HepG2 (cell line): ENCODE results near the gene MTFR1L.

Source experiments
- MAFG ChIP-seq: sonication (generic); formaldehyde crosslinking; IDR thresholded peaks from 2 replicates; pipeline ENCODE4 v1.5.1; 2020; ENCODE audit warnings: mild to moderate bottlenecking, missing genetic modification reagents
- TGIF2 ChIP-seq: IDR thresholded peaks from 2 replicates; pipeline ENCODE4 v1.6.1; 2016; ENCODE audit warnings: control low read depth, missing compliant biosample characterization
- ZHX1 ChIP-seq: sonication (generic); formaldehyde crosslinking; IDR thresholded peaks from 2 replicates; pipeline ENCODE4 v1.8.1; 2022; ENCODE audit warnings: low read depth, mild to moderate bottlenecking, missing genetic modification reagents
- ZNF350 ChIP-seq: sonication (generic); formaldehyde crosslinking; IDR thresholded peaks from 2 replicates; pipeline ENCODE4 v1.4.0; 2020; ENCODE audit warnings: mild to moderate bottlenecking, low read depth, missing genetic modification reagents, borderline replicate concordance
- ZSCAN29 ChIP-seq: sonication (generic); formaldehyde crosslinking; conservative IDR thresholded peaks from 2 replicates; pipeline ENCODE4 v1.4.0; 2020; ENCODE audit warnings: mild to moderate bottlenecking, missing genetic modification reagents

- TF ChIP-seq ZHX1 (CRISPR knock-in tag) (no peak), ZNF350 (CRISPR knock-in tag) (no peak), TGIF2 (CRISPR knock-in tag) (no peak), ZSCAN29 (no peak), MAFG (CRISPR knock-in tag) (no peak)
These were observed 13.3 kb upstream of the MTFR1L start for GRCh38 chr1:25806418-25806817.
